Heart left ventricle (tissue), 16 donors: ENCODE results near the gene ABRAXAS1. TPM values are rescaled to one million over a fixed set of nuclear protein-coding genes. Genes with fewer than 3 reads are reported as not detected.
"Not testable (repeated sequence)": the region's sequence is repeated elsewhere in the genome, so short reads cannot be mapped to it uniquely, and the experiment has no call there.

ENCODE experiments used
- ATAC-seq, 4 donors: fragments of 200-7000 bp; cut with Tn5 transposase; one replicate each; pipeline ENCODE4 v1.9.1; 2020 to 2022; ENCODE audit warnings: moderate library complexity in 4 of 4, mild to moderate bottlenecking in 3 of 4, moderate number of reproducible peaks in 1 of 4
- DNase-seq, 5 donors: peaks; one replicate each; pipeline ENCODE4 v3.0.0-alpha.2; 2020
- H3K27ac ChIP-seq, 12 donors: fragments of 200-600 bp; sonication (generic) in 4 of 12; one replicate each; pipeline versions ENCODE4 v1.5.0 to v1.8.0; 2016 to 2022; ENCODE audit warnings: mild to moderate bottlenecking in 2 of 12
- H3K27me3 ChIP-seq, 9 donors: fragments of 200-600 bp; sonication (generic) in 2 of 9; one replicate each; pipeline versions ENCODE4 v1.5.1 to v1.8.0; 2016 to 2022; ENCODE audit warnings: mild to moderate bottlenecking in 3 of 9
- H3K36me3 ChIP-seq, 9 donors: fragments of 200-600 bp; sonication (generic) in 2 of 9; one replicate each; pipeline versions ENCODE4 v1.5.0 to v1.8.0; 2018 to 2022; ENCODE audit warnings: mild to moderate bottlenecking in 2 of 9
- H3K4me1 ChIP-seq, 12 donors: fragments of 200-600 bp; sonication (generic) in 4 of 12; one replicate each; pipeline versions ENCODE4 v1.5.0 to v1.8.0; 2016 to 2022; ENCODE audit warnings: mild to moderate bottlenecking in 3 of 12
- H3K4me3 ChIP-seq, 12 donors: fragments of 200-600 bp; sonication (generic) in 4 of 12; one replicate each; pipeline versions ENCODE4 v1.5.0 to v1.8.0; 2017 to 2022; ENCODE audit warnings: mild to moderate bottlenecking in 9 of 12, moderate library complexity in 4 of 12
- H3K9me3 ChIP-seq, 12 donors: fragments of 200-600 bp; sonication (generic) in 4 of 12; one replicate each; pipeline versions ENCODE4 v1.5.0 to v1.8.0; 2016 to 2022; ENCODE audit warnings: mild to moderate bottlenecking in 1 of 12
- POLR2A ChIP-seq, 2 donors: fragments of 450-650 bp; IDR thresholded peaks; one replicate each; pipeline ENCODE4 v1.6.1; 2017; ENCODE audit warnings: antibody characterized with exemption in 2 of 2, mild to moderate bottlenecking in 2 of 2, moderate library complexity in 2 of 2
- WGBS, 4 donors: extraction: QIAGEN DNeasy Blood & Tissue Kit in 2 of 4; methylation state at CpG; one replicate each; pipeline versions ENCODE4 v1.1.5 to v1.1.7; 2013 to 2018; 5-methylcytosine and 5-hydroxymethylcytosine counted together
- intact Hi-C, 10 donors: fragments of 100-400 bp; cut with DNase I; formaldehyde crosslinking; loops; one replicate each; pipeline versions ENCODE4 v1.11.1 to v1.14.2; 2022
- polyA plus RNA-seq, 2 donors: library from polyadenylated mRNA; stranded (reverse); fragments of 200-250 nt; gene quantifications; one replicate each; pipeline ENCODE4 v1.2.3, GENCODE V29; 2013
- total RNA-seq, 9 donors: library from RNA; depleted of rRNA in 2 of 9; stranded (reverse); fragments of >200 nt in 2 of 9; fragmentation: NEBNext Ultra II Directional in 3 of 9; extraction: Animal tissue kit (Norgen Biotek cat#: 25700) in 3 of 9; gene quantifications; one replicate each; pipeline versions ENCODE4 v1.1.0 to v1.2.4, GENCODE V29; 2016 to 2023
- TF ChIP-seq, protein P1 (sequence below), 12 donors: fragments of 200-600 bp; sonication (generic) in 4 of 12; IDR thresholded peaks; one replicate each; pipeline versions ENCODE4 v1.5.0 to v1.8.0; 2018 to 2022; ENCODE audit warnings: antibody characterized with exemption in 12 of 12, mild to moderate bottlenecking in 5 of 12
- donor health status: ischemic (EF 13 %, LVEDD 7.1; RV severe dilation, severe dysfunction).
- donor health status: healthy with polysubstance abuse.
- donor health status: DM: no; HTN: yes; CAD: no.
- donor health status: DM: no; HTN: no; CAD: no.
- donor health status: ischemic (EF 25% LVEDD 6.9; RV normal size, moderate dysfunction).
- donor health status: ischemic (EF 25% LVEDD 5.7; RV mildly dilated, moderate dysfunction).
- donor health status: healthy.
- donor health status: DM: yes; HTN: yes; CAD: no.
- donor health status: ischemic (EF 35%, LVEDD 5.7; RV mildly dilated, moderate dysfunction).
- donor health status: nonischemic (EF 11% LVEDD 7.7; RV severe dilation, severe dysfunction).
- donor health status: DM: yes; HTN: yes; CAD: no.
- donor health status: PGD.
- donor health status: ischemic (EF 29% LVEDD 5.4; RV normal size, mild dysfunction).
- donor health status: nonischemic (EF 23%, LVEDD 6.1; RV moderate dilation, normal function).

Gene ABRAXAS1
- total and polyA plus RNA-seq, 11 donors = 2.0 to 10.2 (median 7.3) TPM

DNA sequence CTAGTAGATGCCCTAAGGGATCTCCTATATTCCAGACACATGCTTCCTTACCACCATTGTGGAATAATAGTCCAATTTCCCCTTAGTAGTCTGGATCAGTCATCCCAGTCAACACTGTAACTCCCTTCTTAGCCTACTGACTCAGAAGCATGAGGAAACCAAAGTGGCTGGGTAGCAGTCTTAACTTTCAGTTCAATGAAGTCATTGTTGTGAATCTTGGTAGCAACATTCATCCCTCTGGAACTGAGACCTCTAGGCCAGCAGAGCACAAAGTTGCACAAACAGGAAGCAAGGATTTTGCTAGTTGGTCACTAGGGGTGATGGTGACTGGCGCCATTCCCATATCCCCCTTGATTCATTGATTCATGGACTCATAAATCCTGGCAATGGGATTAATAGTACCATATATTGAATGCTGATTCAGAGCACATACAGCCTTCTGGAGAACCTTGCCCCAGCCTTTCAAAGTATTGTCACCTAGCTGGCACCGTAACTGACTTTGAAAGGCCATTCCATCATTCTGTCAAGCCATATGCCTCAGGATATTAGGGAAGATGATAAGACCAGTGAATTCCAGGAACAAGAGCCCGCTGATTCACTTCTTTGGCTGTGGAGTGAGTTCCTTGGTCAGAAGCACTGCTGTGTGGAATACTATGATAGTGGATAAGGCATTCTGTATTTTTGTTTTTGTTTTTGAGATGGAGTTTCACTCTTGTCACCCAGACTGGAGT lies 31.3 kb upstream of the ABRAXAS1 start:
- no peaks in the 10 kb centered on the region for H3K27me3 ChIP-seq
- ATAC-seq (peak in 2 of 4 donors; percentile 46 to 72), DNase-seq (no peak)
- no peaks in the 10 kb centered on the region for H3K36me3 ChIP-seq
- no peak for TF ChIP-seq POLR2A (IDR thresholded peaks at IDR 0.05)
- TF ChIP-seq, protein P1, sequence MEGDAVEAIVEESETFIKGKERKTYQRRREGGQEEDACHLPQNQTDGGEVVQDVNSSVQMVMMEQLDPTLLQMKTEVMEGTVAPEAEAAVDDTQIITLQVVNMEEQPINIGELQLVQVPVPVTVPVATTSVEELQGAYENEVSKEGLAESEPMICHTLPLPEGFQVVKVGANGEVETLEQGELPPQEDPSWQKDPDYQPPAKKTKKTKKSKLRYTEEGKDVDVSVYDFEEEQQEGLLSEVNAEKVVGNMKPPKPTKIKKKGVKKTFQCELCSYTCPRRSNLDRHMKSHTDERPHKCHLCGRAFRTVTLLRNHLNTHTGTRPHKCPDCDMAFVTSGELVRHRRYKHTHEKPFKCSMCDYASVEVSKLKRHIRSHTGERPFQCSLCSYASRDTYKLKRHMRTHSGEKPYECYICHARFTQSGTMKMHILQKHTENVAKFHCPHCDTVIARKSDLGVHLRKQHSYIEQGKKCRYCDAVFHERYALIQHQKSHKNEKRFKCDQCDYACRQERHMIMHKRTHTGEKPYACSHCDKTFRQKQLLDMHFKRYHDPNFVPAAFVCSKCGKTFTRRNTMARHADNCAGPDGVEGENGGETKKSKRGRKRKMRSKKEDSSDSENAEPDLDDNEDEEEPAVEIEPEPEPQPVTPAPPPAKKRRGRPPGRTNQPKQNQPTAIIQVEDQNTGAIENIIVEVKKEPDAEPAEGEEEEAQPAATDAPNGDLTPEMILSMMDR (IDR thresholded peaks at IDR 0.05) = no peak
- no peaks in the 10 kb centered on the region for H3K4me1 ChIP-seq
- H3K27ac ChIP-seq = no peak overlapping the region
- H3K9me3 ChIP-seq = no peaks in the 10 kb centered on the region
- WGBS, 4 donors = 45 to 87% (median 64%) methylated on average over 3 of the region's 3 CpGs
- no peak overlapping the region for H3K4me3 ChIP-seq
- intact Hi-C loops = no loop called here

DNA sequence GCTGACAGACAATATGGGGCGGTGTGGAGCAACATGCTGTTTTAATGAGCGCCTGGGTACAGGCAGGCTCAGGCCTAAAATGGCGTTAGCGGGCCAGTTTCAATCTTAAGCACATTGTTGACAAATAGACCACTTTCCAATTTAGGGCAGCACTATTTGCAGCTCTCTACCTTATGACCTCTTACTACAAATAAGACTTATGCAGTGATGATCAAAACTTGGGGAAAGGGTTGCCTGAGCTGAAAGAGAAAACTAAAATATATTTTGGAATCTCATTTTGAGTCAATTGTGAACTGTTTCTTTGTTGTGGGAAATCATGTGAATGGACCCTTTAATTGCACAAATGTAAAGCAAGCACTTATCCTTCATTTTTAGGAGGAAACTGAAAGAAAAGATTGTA lies 25.5 kb upstream of the ABRAXAS1 start:
- Histone ChIP-seq H3K9me3 (no peaks in the 10 kb centered on the region), H3K4me3 (no peak overlapping the region), H3K27me3 (no peaks in the 10 kb centered on the region), H3K27ac (no peak overlapping the region), H3K36me3 (no peaks in the 10 kb centered on the region), H3K4me1 (no peaks in the 10 kb centered on the region)
- DNase-seq (no peak), ATAC-seq (no peak)
- intact Hi-C loops = no loop called here
- no peak for TF ChIP-seq POLR2A (IDR thresholded peaks at IDR 0.05)
- TF ChIP-seq, protein P1 (IDR thresholded peaks at IDR 0.05) = no peak
- 89 to 98% (median 91%) methylated on average over 3 to 4 of the region's 4 CpGs for WGBS, 4 donors

DNA sequence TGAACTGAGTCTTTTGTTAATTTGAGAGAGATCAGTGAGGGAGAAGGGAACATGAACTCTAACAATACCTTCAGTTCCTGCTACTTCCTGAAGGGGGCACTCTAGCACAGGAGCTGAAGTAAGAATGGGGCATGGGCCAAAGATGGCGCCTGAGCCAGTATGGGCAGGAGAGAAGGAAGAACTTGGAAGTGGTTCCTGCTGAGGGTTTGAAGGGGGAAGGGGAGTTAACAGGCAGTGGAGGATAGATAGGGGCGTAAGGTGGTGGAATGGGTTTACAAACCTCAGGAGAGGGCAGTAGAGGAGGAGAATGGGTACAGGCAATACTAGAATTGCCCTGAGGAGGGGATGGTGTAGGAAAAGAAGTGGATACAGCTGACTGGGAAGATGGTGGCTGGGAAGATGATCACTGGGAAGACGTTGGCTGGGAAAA lies 24.3 kb upstream of the ABRAXAS1 start:
- DNase-seq (peak in 4 of 5 donors; percentile 31 to 53 (median 46)), ATAC-seq (peak in 3 of 4 donors; percentile 56 to 69 (median 67))
- TF ChIP-seq, protein P1 (IDR thresholded peaks at IDR 0.05) = peak; percentile 64 to 81 (median 72)
- intact Hi-C loops = loop anchor here (1.0 to 10.0 kb wide), 6 partner anchors 129 to 996 kb away; no protein-coding TSS in a partner anchor
- not testable (repeated sequence) for H3K4me3 ChIP-seq, H3K9me3 ChIP-seq, H3K4me1 ChIP-seq, H3K36me3 ChIP-seq, H3K27ac ChIP-seq, H3K27me3 ChIP-seq
- WGBS, 4 donors = 65 to 68% (median 66%) methylated on average over 3 of the region's 3 CpGs

DNA sequence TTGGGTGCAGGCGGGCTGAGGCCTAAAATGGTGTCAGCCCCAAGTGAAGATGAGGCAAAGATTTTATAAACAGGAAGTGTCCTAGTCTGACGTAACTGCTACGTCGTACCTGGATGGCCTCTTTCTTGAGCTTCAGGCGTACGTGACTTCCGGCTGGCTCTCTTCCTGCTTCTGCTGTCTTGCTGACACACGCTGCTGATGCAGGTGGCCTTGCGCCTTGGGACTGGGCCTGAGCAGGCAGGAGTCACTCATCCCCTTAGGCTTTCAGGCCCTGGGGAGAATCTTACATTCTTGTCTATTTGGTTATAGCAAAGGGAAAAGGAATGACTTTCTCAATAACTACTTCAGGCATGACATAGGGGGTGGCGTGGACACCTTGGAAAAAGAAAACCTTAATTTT lies 20.1 kb upstream of the ABRAXAS1 start:
- intact Hi-C loops = loop anchor here in 2 of 10 donors (5.0 to 10.0 kb wide), 2 partner anchors 137 to 1000 kb away; no protein-coding TSS in a partner anchor
- Histone ChIP-seq H3K9me3 (no peaks in the 10 kb centered on the region), H3K4me1 (no peaks in the 10 kb centered on the region), H3K4me3 (no peak overlapping the region), H3K36me3 (no peaks in the 10 kb centered on the region), H3K27me3 (no peaks in the 10 kb centered on the region), H3K27ac (no peak overlapping the region)
- TF ChIP-seq, protein P1 (IDR thresholded peaks at IDR 0.05) = no peak
- no peak for TF ChIP-seq POLR2A (IDR thresholded peaks at IDR 0.05)
- 80 to 85% (median 82%) methylated on average over 10 of the region's 10 CpGs for WGBS, 4 donors
- ATAC-seq = no peak
- DNase-seq = no peak
